ENCODE measurements around the gene RAB3A.

DNA sequence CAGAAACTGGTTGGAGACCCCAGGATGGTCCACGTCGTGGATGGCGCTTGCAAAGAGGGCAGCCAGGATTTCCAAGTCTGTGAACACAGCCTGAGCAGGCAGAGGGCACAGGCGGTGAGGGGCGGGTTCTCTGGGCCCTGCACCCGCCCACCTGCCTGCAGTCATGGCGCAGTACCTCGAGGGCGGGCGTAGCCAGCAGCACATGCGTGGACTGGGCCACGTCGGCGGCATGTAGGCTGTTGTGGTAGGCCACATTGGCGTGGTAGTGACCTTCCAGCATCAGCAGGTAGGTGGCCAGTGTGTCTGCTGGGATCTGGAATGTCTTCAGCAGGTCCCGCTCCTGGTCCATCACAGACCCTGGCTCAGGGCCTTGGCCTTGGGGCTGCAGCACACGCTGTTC is 14.3 kb upstream of the RAB3A start:
- TF ChIP-seq POLR2A (IDR thresholded peaks at IDR 0.05) (no peak), CTCF (IDR thresholded peaks at IDR 0.05) (no peak)
